Measurements from ENCODE around the gene HERC3. TPM values are rescaled to one million over a fixed set of nuclear protein-coding genes. Genes with fewer than 3 reads are reported as not detected.

The HERC3 gene
- total RNA-seq, 2 experiments from 2014 or later = 42.9 to 47.3 TPM

- DNase-seq (no peak), ATAC-seq (ENCODE audit: low read depth) (no peak)
- Mint-ChIP-seq H3K4me3 (no peak overlapping the region), H3K9me3 (no peaks in the 10 kb centered on the region), H3K27me3 (no peaks in the 10 kb centered on the region), H3K4me1 (peaks cover 11% of the 10 kb centered on the region), H3K36me3 (peaks cover 8% of the 10 kb centered on the region), H3K27ac (no peak overlapping the region)
- POLR2A ChIA-PET = no interaction called here
Measured at GRCh38 chr4:88738180-88738579, 145.9 kb downstream of the HERC3 start.

- H3K36me3 Mint-ChIP-seq = peaks cover 8% of the 10 kb centered on the region
- no peak overlapping the region for H3K4me3 Mint-ChIP-seq
- H3K27ac Mint-ChIP-seq = no peak overlapping the region
- no peak for DNase-seq
- H3K4me1 Mint-ChIP-seq = peaks cover 6% of the 10 kb centered on the region
- no peaks in the 10 kb centered on the region for H3K9me3 Mint-ChIP-seq
- ATAC-seq (ENCODE audit: low read depth) = no peak
- no peaks in the 10 kb centered on the region for H3K27me3 Mint-ChIP-seq
- POLR2A ChIA-PET = no interaction called here
Measured at GRCh38 chr4:88742561-88742960, 150.3 kb downstream of the HERC3 start.

- Mint-ChIP-seq H3K9me3 (no peaks in the 10 kb centered on the region), H3K27me3 (no peaks in the 10 kb centered on the region), H3K27ac (no peak overlapping the region), H3K36me3 (peaks cover 11% of the 10 kb centered on the region), H3K4me3 (no peak overlapping the region), H3K4me1 (no peaks in the 10 kb centered on the region)
- POLR2A ChIA-PET = no interaction called here
- no peak for ATAC-seq (ENCODE audit: low read depth)
- DNase-seq = no peak
Measured at GRCh38 chr4:88743696-88744095, 151.4 kb downstream of the HERC3 start.

- DNase-seq (no peak), ATAC-seq (ENCODE audit: low read depth) (no peak)
- Mint-ChIP-seq H3K4me1 (no peaks in the 10 kb centered on the region), H3K27me3 (no peaks in the 10 kb centered on the region), H3K4me3 (no peak overlapping the region), H3K27ac (no peak overlapping the region), H3K9me3 (no peaks in the 10 kb centered on the region), H3K36me3 (peaks cover 14% of the 10 kb centered on the region)
- POLR2A ChIA-PET = no interaction called here
Measured at GRCh38 chr4:88744609-88745008, 152.3 kb downstream of the HERC3 start.

GRCh38 chr4:88745175-88745574 lies 152.9 kb downstream of the HERC3 start:
- Mint-ChIP-seq H3K4me1 (no peaks in the 10 kb centered on the region), H3K36me3 (peaks cover 17% of the 10 kb centered on the region), H3K4me3 (no peak overlapping the region), H3K27me3 (no peaks in the 10 kb centered on the region), H3K27ac (no peak overlapping the region), H3K9me3 (no peaks in the 10 kb centered on the region)
- no peak for ATAC-seq (ENCODE audit: low read depth)
- no peak for DNase-seq
- POLR2A ChIA-PET = no interaction called here

- peaks cover 17% of the 10 kb centered on the region for H3K36me3 Mint-ChIP-seq
- POLR2A ChIA-PET = no interaction called here
- DNase-seq (no peak), ATAC-seq (ENCODE audit: low read depth) (no peak)
- no peak overlapping the region for H3K27ac Mint-ChIP-seq
- no peaks in the 10 kb centered on the region for H3K27me3 Mint-ChIP-seq
- H3K4me1 Mint-ChIP-seq = no peaks in the 10 kb centered on the region
- no peaks in the 10 kb centered on the region for H3K9me3 Mint-ChIP-seq
- H3K4me3 Mint-ChIP-seq = no peak overlapping the region
Measured at GRCh38 chr4:88745581-88746163, 153.4 kb downstream of the HERC3 start.

- Mint-ChIP-seq H3K4me3 (no peak overlapping the region), H3K27me3 (no peaks in the 10 kb centered on the region), H3K27ac (no peak overlapping the region), H3K4me1 (no peaks in the 10 kb centered on the region), H3K9me3 (no peaks in the 10 kb centered on the region), H3K36me3 (peaks cover 17% of the 10 kb centered on the region)
- POLR2A ChIA-PET = no interaction called here
- DNase-seq = no peak
- ATAC-seq (ENCODE audit: low read depth) = no peak
Measured at GRCh38 chr4:88746206-88746605, 153.9 kb downstream of the HERC3 start.

GRCh38 chr4:88747351-88747750 lies 155.1 kb downstream of the HERC3 start:
- peaks cover 1% of the 10 kb centered on the region for H3K4me1 Mint-ChIP-seq
- no peak overlapping the region for H3K4me3 Mint-ChIP-seq
- ATAC-seq (ENCODE audit: low read depth) = no peak
- no peak overlapping the region for H3K27ac Mint-ChIP-seq
- no peaks in the 10 kb centered on the region for H3K27me3 Mint-ChIP-seq
- H3K9me3 Mint-ChIP-seq = no peaks in the 10 kb centered on the region
- peaks cover 20% of the 10 kb centered on the region for H3K36me3 Mint-ChIP-seq
- POLR2A ChIA-PET = no interaction called here
- no peak for DNase-seq

GRCh38 chr4:88750369-88750768 lies 158.1 kb downstream of the HERC3 start:
- no peak for DNase-seq
- POLR2A ChIA-PET = no interaction called here
- H3K36me3 Mint-ChIP-seq = peaks cover 18% of the 10 kb centered on the region
- H3K4me3 Mint-ChIP-seq = no peak overlapping the region
- no peak for ATAC-seq (ENCODE audit: low read depth)
- H3K4me1 Mint-ChIP-seq = peaks cover 1% of the 10 kb centered on the region
- peaks cover 2% of the 10 kb centered on the region for H3K27me3 Mint-ChIP-seq
- H3K27ac Mint-ChIP-seq = no peak overlapping the region
- H3K9me3 Mint-ChIP-seq = no peaks in the 10 kb centered on the region

GRCh38 chr4:88751258-88752075 lies 159.2 kb downstream of the HERC3 start:
- peaks cover 1% of the 10 kb centered on the region for H3K4me1 Mint-ChIP-seq
- ATAC-seq (ENCODE audit: low read depth) (no peak), DNase-seq (no peak)
- H3K9me3 Mint-ChIP-seq = no peaks in the 10 kb centered on the region
- H3K27ac Mint-ChIP-seq = no peak overlapping the region
- POLR2A ChIA-PET = no interaction called here
- H3K27me3 Mint-ChIP-seq = peaks cover 5% of the 10 kb centered on the region
- H3K36me3 Mint-ChIP-seq = peaks cover 16% of the 10 kb centered on the region
- no peak overlapping the region for H3K4me3 Mint-ChIP-seq

GRCh38 chr4:88752076-88752463 lies 159.8 kb downstream of the HERC3 start:
- H3K27ac Mint-ChIP-seq = no peak overlapping the region
- DNase-seq = no peak
- H3K4me3 Mint-ChIP-seq = no peak overlapping the region
- H3K27me3 Mint-ChIP-seq = peaks cover 5% of the 10 kb centered on the region
- POLR2A ChIA-PET = no interaction called here
- H3K9me3 Mint-ChIP-seq = no peaks in the 10 kb centered on the region
- H3K4me1 Mint-ChIP-seq = peaks cover 1% of the 10 kb centered on the region
- ATAC-seq (ENCODE audit: low read depth) = no peak
- H3K36me3 Mint-ChIP-seq = peaks cover 16% of the 10 kb centered on the region

- Mint-ChIP-seq H3K9me3 (no peaks in the 10 kb centered on the region), H3K4me3 (no peak overlapping the region), H3K4me1 (peaks cover 1% of the 10 kb centered on the region), H3K27me3 (peaks cover 5% of the 10 kb centered on the region), H3K36me3 (peaks cover 13% of the 10 kb centered on the region), H3K27ac (no peak overlapping the region)
- ATAC-seq (ENCODE audit: low read depth) (no peak), DNase-seq (no peak)
- POLR2A ChIA-PET = no interaction called here
Measured at GRCh38 chr4:88752754-88753153, 160.5 kb downstream of the HERC3 start.

GRCh38 chr4:88753658-88754571 lies 161.6 kb downstream of the HERC3 start:
- POLR2A ChIA-PET = no interaction called here
- Mint-ChIP-seq H3K4me3 (no peak overlapping the region), H3K27ac (no peak overlapping the region), H3K9me3 (no peaks in the 10 kb centered on the region), H3K4me1 (peaks cover 1% of the 10 kb centered on the region), H3K27me3 (peaks cover 5% of the 10 kb centered on the region), H3K36me3 (peaks cover 7% of the 10 kb centered on the region)
- DNase-seq (no peak), ATAC-seq (ENCODE audit: low read depth) (no peak)
